MM.1S (cell line): ENCODE measurements around the gene TRIM41.

ENCODE experiments used
- EZH2phosphoT487 ChIP-seq: fragments of 300-600 bp; sonication (generic); IDR thresholded peaks from 2 replicates; pipeline ENCODE4 v1.6.1; 2018; ENCODE audit warnings: antibody characterized with exemption, low read length
- TF ChIP-seq, protein P1 (sequence below): fragments of 300-600 bp; sonication (generic); IDR thresholded peaks from 2 replicates; pipeline ENCODE4 v1.5.1; 2016; ENCODE audit warnings: antibody characterized with exemption, low read length, mixed read lengths

GRCh38 chr5:181184845-181185216 lies 38.2 kb upstream of the TRIM41 start:
- TF ChIP-seq EZH2phosphoT487, result no peak
- TF ChIP-seq, protein P1, sequence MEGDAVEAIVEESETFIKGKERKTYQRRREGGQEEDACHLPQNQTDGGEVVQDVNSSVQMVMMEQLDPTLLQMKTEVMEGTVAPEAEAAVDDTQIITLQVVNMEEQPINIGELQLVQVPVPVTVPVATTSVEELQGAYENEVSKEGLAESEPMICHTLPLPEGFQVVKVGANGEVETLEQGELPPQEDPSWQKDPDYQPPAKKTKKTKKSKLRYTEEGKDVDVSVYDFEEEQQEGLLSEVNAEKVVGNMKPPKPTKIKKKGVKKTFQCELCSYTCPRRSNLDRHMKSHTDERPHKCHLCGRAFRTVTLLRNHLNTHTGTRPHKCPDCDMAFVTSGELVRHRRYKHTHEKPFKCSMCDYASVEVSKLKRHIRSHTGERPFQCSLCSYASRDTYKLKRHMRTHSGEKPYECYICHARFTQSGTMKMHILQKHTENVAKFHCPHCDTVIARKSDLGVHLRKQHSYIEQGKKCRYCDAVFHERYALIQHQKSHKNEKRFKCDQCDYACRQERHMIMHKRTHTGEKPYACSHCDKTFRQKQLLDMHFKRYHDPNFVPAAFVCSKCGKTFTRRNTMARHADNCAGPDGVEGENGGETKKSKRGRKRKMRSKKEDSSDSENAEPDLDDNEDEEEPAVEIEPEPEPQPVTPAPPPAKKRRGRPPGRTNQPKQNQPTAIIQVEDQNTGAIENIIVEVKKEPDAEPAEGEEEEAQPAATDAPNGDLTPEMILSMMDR, result no peak
